NCI-H82 (cell line): ENCODE data around the gene GSX2.

ENCODE experiments used
- DNase-seq: peaks from one replicate; lab custom pipeline; 2025; lab: John Stamatoyannopoulos, UW

GSX2 gene

GRCh38 chr4:54077812-54078211 lies 22.2 kb upstream of the GSX2 start:
- no peak for DNase-seq

DNA sequence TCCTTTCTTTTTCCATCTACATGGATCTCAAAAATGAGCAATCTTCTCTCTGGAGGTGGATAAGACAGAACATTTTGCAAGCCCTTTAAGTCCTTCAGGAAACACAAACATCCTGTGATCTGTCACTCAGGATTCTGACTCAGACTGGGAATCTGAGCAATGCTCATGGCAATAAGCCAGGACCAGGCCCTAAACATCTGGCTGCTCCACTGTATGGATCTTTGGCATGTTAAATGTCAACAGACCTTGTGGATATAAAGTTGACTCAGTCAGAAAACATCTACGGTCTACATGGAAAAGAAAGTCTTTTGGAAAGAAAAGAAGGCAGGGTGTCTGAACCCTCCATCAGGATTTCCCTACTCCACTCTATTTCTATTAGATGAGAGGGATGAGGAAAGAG lies 17.8 kb upstream of the GSX2 start:
- peak; percentile 16 for DNase-seq

DNA sequence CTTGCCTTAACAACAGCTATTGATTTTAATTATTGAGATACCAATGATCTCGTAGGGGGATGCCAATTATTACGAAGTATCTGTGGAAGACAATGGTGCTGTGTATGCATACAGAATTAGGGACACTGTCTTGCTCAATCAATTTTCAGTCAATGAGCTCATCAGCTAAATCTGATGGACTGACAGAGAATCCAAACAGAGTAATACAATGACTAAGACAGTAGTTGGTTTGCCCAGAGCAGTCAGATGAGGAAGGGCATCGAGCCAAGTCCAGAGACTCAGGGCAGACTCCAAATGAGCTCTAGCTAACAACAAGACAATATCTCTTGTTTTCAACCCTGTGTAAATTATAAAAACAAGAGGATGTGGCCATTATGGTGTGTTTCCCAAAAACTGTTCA lies 14.7 kb upstream of the GSX2 start:
- DNase-seq: no peak

DNA sequence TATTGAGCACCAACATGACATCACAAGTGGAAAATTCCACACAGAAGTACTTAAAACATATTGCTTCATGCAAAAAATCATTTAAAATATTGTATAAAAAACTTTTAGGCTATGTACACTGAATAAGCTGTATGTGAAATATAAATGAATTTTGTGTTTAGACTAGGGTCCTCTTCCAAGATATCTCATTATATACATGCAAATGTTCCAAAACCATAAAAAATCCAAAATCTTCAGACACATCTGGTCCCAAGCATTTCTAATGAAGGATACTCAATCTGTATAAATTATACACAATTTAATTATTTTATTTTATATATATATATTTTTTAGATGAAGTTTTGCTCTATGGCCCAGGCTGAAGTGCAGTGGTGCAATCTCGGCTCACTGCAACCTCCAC lies 10.1 kb upstream of the GSX2 start:
- DNase-seq: no peak

- DNase-seq: no peak
These were observed 9.6 kb upstream of the GSX2 start for GRCh38 chr4:54090404-54090803.

DNA sequence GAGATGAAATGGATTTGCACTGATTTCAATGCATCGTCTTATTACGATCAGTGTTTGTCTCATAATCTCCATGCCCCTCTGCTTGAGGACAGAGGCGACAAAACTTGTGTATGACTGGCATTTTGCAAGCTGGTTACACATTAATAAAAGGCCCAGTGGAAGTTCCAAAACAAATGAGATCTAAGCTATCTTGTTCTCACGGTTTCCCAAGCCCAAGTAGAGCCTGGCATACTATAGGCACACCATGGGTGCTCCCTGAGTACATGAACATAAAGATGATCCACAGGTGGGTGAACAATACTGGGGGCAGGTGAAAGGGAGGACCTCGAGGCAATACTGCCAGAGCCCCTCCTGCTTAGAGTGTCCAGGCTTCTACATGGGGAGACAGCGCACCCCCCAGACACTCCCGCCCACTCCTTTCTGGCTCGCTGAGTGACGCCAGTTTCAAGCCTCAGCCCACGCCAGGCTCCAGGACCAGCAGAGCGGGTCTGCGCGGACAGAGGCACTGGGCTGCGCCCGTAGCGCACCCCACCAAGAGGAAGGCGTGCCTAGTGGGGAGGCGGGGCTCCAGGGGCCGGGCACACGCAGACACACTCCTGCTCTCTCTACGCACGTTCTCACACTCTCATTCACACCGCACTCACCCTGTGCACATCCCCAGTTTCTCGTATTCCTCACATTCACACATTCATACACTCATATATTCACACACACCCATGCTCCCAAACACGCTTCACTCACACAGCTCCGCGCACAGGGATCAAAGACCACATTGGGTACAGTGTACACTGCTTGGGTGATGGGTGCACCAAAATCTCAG lies 8.9 kb upstream of the GSX2 start:
- peak; percentile 20 for DNase-seq

GRCh38 chr4:54091637-54092404 lies 8.1 kb upstream of the GSX2 start:
- DNase-seq: peak; percentile 75

DNA sequence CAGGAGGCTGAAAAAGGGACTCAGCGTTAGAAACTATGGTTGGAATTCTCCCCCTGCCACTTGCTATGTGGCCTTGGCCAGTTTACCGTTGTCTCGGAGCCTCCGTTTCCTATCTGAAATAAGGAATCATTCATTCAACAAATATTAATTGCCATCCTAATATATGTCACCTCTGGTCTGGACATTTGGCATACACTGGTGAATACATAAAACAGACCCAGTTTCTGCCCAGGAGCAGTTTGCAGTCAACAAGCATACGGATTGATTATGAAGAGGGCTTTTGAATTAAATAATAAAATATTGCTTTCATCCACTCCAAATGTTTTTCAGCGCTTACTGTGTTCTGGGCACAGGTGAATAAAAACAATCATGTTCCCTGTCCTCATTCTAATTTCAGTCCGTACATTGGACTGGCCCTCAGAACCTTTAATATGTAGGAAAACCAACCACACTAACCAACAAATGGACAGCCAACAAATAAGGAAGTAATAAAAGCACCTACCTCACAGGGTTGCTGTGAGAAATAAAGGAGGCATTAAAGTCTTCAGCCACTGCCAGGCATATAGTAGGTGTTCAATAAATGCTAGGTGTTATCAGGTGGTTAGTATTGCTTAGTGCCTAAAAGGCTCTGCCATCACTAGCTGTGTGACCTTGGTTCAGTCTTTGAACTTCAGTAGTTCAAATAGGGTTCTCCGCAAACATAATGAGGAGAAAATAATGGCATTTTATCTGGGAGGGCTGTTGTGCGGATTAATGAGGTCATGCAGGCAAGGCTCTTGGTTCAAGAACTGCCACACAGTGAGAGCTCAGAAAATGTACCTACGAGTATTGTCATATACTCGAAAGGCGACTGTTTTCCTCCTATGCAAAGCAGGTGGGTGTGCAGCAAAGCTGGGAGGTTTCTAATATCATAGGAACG lies 7.3 kb upstream of the GSX2 start:
- DNase-seq: no peak

DNA sequence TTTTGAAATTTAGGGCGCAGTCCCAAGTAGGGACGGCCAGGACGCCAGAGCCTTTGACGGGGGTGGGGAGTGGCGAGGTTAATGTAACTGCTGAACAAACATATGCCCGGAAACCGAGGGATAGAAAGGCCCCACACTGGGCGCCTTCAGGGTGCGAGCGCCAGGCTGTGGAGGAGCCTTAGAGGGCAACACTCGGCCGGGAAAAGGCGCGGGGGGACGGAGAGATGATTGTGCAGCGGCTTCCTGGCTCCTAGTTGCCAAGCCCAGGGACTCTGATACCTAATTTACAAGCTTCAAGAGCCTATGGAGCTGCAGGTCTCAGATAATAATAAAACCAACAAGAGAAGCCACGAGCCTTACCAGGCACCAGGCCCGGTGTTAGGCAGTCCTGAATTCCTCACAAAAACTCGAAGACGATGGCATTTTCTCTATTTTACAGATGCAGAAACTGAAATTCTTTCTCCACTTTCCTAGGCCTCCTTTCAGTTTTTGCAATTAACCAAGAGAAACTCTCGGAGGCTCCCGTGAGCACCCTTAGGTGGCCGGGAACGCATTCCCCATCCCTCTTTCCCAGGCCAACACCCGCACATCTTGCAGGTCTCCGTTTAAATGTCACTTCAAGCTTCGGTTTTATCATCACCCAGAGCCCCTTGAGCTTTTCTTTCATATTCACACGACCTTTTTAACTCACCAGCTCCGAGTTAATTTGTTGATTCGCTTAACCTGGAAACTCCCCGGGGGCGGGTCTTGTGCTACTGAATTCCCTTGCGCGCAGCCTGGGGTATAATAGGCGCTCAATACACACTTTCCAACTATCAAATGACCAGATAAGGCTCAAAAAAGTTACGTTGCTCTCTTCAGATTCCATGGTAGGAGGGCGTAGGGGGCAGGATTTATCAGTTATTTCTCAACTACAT lies 6.4 kb upstream of the GSX2 start:
- no peak for DNase-seq

DNA sequence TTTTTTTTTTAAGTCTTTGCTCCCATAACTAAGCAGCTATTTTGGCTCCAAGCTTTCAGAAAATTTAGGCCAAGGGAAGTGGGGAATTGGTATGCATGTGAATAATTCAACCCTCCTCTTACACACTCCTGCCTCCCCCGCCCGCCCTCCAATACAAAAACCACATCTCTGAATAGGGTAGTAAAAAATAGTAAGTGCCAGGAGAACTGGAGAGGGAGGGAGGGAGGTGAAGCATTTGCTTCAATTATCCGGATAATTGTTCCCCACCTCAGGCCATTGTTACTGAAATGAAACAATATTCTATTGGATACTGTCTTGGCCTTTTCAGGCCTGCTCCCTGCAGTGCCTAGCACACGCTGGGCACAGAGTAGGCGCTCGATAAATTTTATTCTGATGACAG lies 5.5 kb upstream of the GSX2 start:
- no peak for DNase-seq

DNA sequence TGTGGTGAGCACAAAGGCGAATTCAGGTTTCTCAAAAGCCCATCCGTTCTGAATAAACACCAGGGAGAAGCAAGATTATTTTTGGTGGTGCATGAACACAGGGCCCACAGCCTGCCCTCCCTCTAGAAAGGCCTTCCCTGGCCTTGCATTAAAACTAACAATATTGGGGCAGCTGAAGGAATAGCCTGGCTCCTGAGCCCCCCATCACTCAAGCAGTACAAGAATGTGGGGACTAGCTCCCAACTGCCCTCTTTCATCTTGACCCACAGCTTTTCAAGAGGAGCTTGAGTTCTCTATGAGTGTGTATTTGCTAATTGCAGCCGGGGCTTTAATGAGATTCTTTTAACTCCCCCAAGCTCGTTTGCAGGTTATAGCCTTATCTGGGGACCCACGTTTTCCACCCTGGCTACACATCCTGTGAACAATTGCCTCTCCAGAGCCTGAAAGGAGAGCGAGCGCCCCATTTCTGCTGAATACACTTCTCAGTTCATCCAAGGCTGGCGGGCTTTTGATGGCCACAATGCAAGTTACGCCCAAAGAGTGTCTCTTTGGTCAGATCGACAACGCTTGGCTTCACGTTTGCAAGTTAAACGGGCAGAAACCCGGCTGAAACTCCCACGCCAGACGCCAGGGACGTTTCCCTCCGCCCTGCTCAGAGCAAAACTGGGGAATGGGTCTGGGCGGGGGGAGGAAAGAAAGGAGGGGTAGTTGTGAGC lies 4.7 kb upstream of the GSX2 start:
- no peak for DNase-seq

- no peak for DNase-seq
These were observed 3.5 kb upstream of the GSX2 start for GRCh38 chr4:54096295-54096962.

DNA sequence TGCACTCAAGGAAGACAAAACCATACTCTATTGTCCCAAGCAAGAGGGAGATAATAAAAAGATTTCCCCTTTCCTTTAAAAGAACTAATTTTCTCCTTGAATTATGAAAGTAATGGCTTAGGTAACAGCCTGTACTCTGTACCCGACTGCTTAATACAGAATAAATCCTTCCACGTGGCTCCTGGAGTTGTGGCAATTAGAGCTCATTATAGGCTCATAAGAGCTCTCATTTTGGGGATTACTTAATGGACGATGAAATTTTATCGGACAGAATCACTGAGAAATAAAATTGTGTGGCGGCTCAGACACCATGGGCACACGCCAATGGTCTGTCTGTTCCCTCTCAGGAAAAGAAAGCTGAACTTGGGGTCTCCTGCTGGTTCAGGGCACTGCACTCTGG lies 2.8 kb upstream of the GSX2 start:
- DNase-seq: peak; percentile 15

DNA sequence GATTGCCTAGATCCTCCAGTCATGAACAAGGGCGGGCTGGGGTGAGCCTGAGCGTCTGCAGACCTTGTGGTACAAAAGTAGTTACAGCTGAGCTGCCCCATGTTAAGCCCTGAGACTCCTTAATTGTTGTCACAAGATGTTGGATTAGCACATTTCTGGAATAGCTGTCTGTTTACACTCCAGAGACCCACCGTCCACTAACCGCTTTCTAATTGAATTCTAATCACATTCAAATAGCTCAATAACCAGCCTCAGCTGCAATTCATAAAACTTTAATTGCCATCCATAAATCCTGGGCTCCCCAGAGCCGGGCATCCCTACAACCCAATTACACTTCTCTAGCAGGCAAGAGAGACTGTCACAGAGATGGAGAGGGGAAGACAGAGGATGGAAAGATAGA lies 1.6 kb upstream of the GSX2 start:
- DNase-seq: no peak

- DNase-seq: no peak
These were observed 646 bp upstream of the GSX2 start for GRCh38 chr4:54099287-54099747.

DNA sequence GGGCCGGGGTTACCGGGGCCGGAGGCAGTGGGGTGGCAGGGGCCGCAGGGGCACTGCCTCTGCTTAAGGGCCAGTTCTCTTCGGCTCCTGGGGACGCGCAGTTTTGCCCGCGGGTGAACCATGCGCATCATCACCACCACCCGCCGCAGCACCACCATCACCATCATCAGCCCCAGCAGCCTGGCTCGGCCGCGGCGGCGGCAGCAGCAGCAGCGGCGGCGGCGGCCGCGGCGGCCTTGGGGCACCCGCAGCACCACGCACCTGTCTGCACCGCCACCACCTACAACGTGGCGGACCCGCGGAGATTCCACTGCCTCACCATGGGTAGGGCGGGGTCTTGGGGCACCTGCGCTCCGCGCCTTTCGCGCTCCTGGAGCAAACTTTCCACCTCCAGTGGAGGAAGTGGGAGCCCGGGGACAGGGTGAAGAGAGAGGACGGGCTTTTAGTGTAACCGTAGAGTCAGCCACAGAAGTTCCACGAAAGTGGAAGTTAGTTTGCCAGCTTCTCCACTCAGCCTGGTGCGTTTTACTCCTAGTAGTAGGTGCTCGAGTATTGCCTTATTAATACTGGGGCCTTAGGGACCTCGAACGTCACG lies 729 bp downstream of the GSX2 start:
- no peak for DNase-seq

DNA sequence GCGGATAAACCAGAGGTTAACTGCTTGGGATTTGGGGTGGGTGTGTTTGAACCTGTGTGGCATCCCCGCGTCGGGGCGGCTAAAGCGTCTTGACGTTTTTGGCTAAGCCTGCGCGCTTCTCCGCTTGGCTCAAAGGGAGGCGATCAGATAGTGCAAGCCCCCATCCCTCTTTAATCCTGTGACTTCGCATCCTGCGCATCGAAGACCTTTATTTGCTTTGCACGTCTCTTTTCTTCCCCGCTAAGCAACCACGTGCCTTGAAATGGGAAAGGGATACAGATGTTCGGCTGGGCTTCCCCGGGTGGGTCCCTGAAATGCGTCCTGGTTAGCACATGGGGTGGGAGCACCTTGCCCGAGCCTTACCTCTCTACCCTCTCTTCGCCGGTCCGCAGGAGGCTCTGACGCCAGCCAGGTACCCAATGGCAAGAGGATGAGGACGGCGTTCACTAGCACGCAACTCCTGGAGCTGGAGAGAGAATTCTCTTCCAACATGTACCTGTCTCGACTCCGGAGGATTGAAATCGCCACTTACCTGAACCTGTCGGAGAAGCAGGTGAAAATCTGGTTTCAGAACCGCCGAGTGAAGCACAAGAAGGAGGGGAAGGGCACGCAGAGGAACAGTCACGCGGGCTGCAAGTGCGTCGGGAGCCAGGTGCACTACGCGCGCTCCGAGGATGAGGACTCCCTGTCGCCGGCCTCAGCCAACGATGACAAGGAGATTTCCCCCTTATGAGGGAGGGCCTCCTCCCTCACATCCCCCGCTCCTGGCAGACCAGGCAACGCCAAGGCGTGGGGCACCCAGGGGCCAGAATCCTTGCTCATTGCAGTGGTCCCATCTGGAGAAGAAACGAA lies 1.5 kb downstream of the GSX2 start:
- DNase-seq: no peak

- no peak for DNase-seq
These were observed 2.7 kb downstream of the GSX2 start for GRCh38 chr4:54102531-54103106.
